ENCODE data around the gene GPS2.
A peak's percentile ranks its signal among the peaks of the same experiment; 100 is the strongest.

Gene GPS2

GRCh38 chr17:7293816-7294613, 21.1 kb downstream of the GPS2 start:
- DNase-seq (ENCODE audit: low spot score): no peak

- DNase-seq (ENCODE audit: low spot score): no peak
Observed at GRCh38 chr17:7293159-7293558, 22.0 kb downstream of the GPS2 start.

- no peak for DNase-seq (ENCODE audit: low spot score)
Observed at GRCh38 chr17:7292729-7293128, 22.4 kb downstream of the GPS2 start.

- no peak for DNase-seq (ENCODE audit: low spot score)
Observed at GRCh38 chr17:7292194-7292593, 23.0 kb downstream of the GPS2 start.

- DNase-seq (ENCODE audit: low spot score): no peak
Observed at GRCh38 chr17:7290685-7291084, 24.5 kb downstream of the GPS2 start.

- DNase-seq (ENCODE audit: low spot score): no peak
Observed at GRCh38 chr17:7290166-7290565, 25.0 kb downstream of the GPS2 start.

- no peak for DNase-seq (ENCODE audit: low spot score)
Observed at GRCh38 chr17:7289256-7290032, 25.7 kb downstream of the GPS2 start.

GRCh38 chr17:7285679-7286078, 29.5 kb downstream of the GPS2 start:
- DNase-seq (ENCODE audit: low spot score): no peak

- DNase-seq (ENCODE audit: low spot score): no peak
Observed at GRCh38 chr17:7284911-7285310, 30.2 kb downstream of the GPS2 start.

- DNase-seq (ENCODE audit: low spot score): no peak
Observed at GRCh38 chr17:7283471-7284216, 31.5 kb downstream of the GPS2 start.

- DNase-seq (ENCODE audit: low spot score): no peak
Observed at GRCh38 chr17:7282752-7283321, 32.3 kb downstream of the GPS2 start.

- DNase-seq (ENCODE audit: low spot score): no peak
Observed at GRCh38 chr17:7281953-7282751, 33.0 kb downstream of the GPS2 start.

- DNase-seq (ENCODE audit: low spot score): peak; percentile 98
Observed at GRCh38 chr17:7281074-7281952, 33.8 kb downstream of the GPS2 start, which contains the start of gene SLC2A4. SLC2A4 (plus strand) TSS chr17:7281718; CDS start chr17:7281935, 217 bp downstream.

GRCh38 chr17:7280519-7281073, 34.6 kb downstream of the GPS2 start:
- peak; percentile 88 for DNase-seq (ENCODE audit: low spot score)

GRCh38 chr17:7279448-7279847, 35.7 kb downstream of the GPS2 start:
- DNase-seq (ENCODE audit: low spot score): no peak

GRCh38 chr17:7266784-7267183, 48.4 kb downstream of the GPS2 start:
- no peak for DNase-seq (ENCODE audit: low spot score)

- no peak for DNase-seq (ENCODE audit: low spot score)
Observed at GRCh38 chr17:7263801-7264078, 51.4 kb downstream of the GPS2 start.

- DNase-seq (ENCODE audit: low spot score): no peak
Observed at GRCh38 chr17:7262935-7263800, 52.0 kb downstream of the GPS2 start.

Data from SK-N-DZ (cell line).